HEK293T (cell line): ENCODE measurements around the gene FBLN2.

Experiments
- ARNT ChIP-seq: fragments of 450-650 bp; IDR thresholded peaks from 2 replicates; pipeline ENCODE4 v1.6.1; 2017; ENCODE audit warnings: mild to moderate bottlenecking
- BHLHE40 ChIP-seq: fragments of 450-650 bp; IDR thresholded peaks from 2 replicates; pipeline ENCODE4 v1.6.1; 2016; ENCODE audit warnings: mild to moderate bottlenecking, moderate library complexity, borderline replicate concordance
- ELF4 ChIP-seq: fragments of 450-650 bp; IDR thresholded peaks from 2 replicates; pipeline ENCODE4 v1.6.1; 2017; ENCODE audit warnings: antibody characterized with exemption
- FOXK2 ChIP-seq: fragments of 450-650 bp; IDR thresholded peaks from 2 replicates; pipeline ENCODE4 v1.6.1; 2016; ENCODE audit warnings: mild to moderate bottlenecking
- FOXM1 ChIP-seq: fragments of 450-650 bp; IDR thresholded peaks from 2 replicates; pipeline ENCODE4 v1.6.1; 2017; ENCODE audit warnings: mild to moderate bottlenecking, borderline replicate concordance
- L3MBTL2 ChIP-seq: fragments of 450-650 bp; conservative IDR thresholded peaks from 2 replicates; pipeline ENCODE4 v1.6.1; 2016; ENCODE audit warnings: mild to moderate bottlenecking
- LEF1 ChIP-seq: fragments of 450-650 bp; IDR thresholded peaks from 2 replicates; pipeline ENCODE4 v1.6.1; 2017; ENCODE audit warnings: mild to moderate bottlenecking, borderline replicate concordance
- NFRKB ChIP-seq: fragments of 450-650 bp; IDR thresholded peaks from 2 replicates; pipeline ENCODE4 v1.6.1; 2016; ENCODE audit warnings: mild to moderate bottlenecking, moderate library complexity
- SP1 ChIP-seq: fragments of 450-650 bp; IDR thresholded peaks from 2 replicates; pipeline ENCODE4 v1.6.1; 2017
- TARDBP ChIP-seq: fragments of 450-650 bp; IDR thresholded peaks from 2 replicates; pipeline ENCODE4 v1.6.1; 2016

GRCh38 chr3:13537244-13537908 lies 11.5 kb upstream of the FBLN2 start:
- TF ChIP-seq FOXM1 (no peak), L3MBTL2 (no peak), SP1 (no peak), TARDBP (no peak), NFRKB (no peak), ELF4 (no peak), BHLHE40 (no peak), FOXK2 (no peak), LEF1 (no peak), ARNT (no peak)
